ENCODE measurements around the gene TMEM109. TPM values are rescaled to one million over a fixed set of nuclear protein-coding genes. Genes with fewer than 3 reads are reported as not detected.
A peak's percentile ranks its signal among the peaks of the same experiment; 100 is the strongest.

Gene TMEM109
- total RNA-seq, 1 experiment from 2014 or later: 165 TPM

DNA sequence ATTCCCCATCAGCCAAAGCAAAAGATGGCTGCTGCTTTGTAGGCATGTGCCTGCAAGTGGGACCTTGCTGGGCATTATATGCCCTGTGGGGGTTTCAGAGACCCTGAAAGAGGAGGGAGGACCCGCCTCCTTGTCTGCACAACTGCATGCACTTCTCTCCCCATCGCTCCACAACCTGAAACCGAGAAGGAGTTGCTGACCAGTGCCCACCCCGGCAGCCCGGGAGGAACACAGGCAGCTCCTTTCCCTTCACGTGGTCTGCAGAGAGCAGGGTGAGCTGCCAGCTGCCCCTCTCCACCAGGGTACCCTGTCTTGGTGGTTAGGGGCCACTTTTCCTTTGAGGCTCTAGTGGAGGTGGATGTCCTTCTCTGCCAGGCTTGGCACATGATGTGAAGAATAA lies 8.9 kb downstream of the TMEM109 start:
- ChIA-PET CTCF (no interaction called here), POLR2A (ENCODE audit: unreplicated experiment) (no interaction called here)
- Histone ChIP-seq H3K79me2 (ENCODE audit: low read length) (peaks cover 32% of the 10 kb centered on the region), H4K20me1 (ENCODE audit: low read length) (peaks cover 13% of the 10 kb centered on the region), H3K27ac (ENCODE audit: low read length) (no peak overlapping the region), H3F3A (ENCODE audit: low read length, unreplicated experiment) (no peaks in the 10 kb centered on the region), H2AFZ (ENCODE audit: low read length) (no peak overlapping the region), H3K9me2 (replicated peaks; ENCODE audit: low read length) (no peaks in the 10 kb centered on the region), H3K9me3 (ENCODE audit: low read length) (no peaks in the 10 kb centered on the region), H3K4me2 (ENCODE audit: low read length) (no peak overlapping the region), H3K9ac (ENCODE audit: low read length) (no peak overlapping the region), H3K27me3 (ENCODE audit: low read length) (no peaks in the 10 kb centered on the region), H3K36me3 (ENCODE audit: low read depth, low read length) (peaks cover 26% of the 10 kb centered on the region; the same call in 1 of the 2 replicates), H3K4me3 (ENCODE audit: low read length) (no peak overlapping the region), H3K4me1 (ENCODE audit: insufficient read depth, low read length) (peaks cover 38% of the 10 kb centered on the region)
- TF ChIP-seq, protein P1, sequence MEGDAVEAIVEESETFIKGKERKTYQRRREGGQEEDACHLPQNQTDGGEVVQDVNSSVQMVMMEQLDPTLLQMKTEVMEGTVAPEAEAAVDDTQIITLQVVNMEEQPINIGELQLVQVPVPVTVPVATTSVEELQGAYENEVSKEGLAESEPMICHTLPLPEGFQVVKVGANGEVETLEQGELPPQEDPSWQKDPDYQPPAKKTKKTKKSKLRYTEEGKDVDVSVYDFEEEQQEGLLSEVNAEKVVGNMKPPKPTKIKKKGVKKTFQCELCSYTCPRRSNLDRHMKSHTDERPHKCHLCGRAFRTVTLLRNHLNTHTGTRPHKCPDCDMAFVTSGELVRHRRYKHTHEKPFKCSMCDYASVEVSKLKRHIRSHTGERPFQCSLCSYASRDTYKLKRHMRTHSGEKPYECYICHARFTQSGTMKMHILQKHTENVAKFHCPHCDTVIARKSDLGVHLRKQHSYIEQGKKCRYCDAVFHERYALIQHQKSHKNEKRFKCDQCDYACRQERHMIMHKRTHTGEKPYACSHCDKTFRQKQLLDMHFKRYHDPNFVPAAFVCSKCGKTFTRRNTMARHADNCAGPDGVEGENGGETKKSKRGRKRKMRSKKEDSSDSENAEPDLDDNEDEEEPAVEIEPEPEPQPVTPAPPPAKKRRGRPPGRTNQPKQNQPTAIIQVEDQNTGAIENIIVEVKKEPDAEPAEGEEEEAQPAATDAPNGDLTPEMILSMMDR (conservative IDR thresholded peaks at IDR 0.05; ENCODE audit: low read depth, low read length): no peak
- no peak for TF ChIP-seq EZH2phosphoT487 (IDR thresholded peaks at IDR 0.05; ENCODE audit: borderline replicate concordance, low read length)
- no peak for TF ChIP-seq EZH2 (IDR thresholded peaks at IDR 0.05; ENCODE audit: low read length, unreplicated experiment)
- no peak for ATAC-seq
- BruUV-seq (replicated peaks): TSS peak; percentile 26
- DNase-seq: no peak
- intact Hi-C loops (cut with micrococcal nuclease): no loop called here

DNA sequence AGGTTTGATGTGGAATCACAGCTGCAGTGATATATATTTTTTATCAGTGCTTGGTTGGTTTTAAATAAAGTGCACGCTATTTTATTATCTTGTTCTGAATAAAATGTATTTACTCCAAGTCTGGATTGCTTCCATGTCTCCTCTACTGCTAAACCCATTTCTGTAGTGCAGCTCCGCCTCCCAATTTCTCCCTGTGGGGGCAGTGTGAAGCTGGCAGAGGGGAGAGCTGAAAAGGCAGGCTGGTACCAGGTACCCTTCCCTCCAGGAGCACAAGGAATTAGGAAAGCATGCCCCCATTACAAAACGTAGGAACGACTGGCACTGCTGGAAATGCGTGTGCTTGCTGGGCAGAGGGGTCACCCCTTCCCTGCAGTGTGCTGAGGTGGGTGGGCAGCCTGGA lies 9.4 kb downstream of the TMEM109 start:
- POLR2A ChIA-PET (ENCODE audit: unreplicated experiment): no interaction called here
- intact Hi-C loops (cut with micrococcal nuclease): no loop called here

DNA sequence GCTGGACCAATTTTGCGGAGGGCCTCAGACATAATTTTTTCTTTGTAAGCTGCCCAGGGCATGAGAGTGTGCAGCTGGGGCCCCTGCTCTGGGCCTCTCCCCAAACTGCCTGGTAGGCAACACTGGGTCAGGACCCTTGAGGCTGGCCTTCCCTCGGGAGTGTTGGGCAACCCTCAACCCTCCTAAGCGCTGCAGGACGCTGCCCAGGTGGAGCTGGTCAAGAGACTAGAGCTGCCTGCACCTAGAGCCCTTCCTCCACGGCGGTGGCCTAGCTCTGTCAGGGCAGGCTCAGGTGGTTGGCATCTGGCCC lies 9.8 kb downstream of the TMEM109 start:
- Histone ChIP-seq H2AFZ (ENCODE audit: low read length) (peak overlapping the region; percentile 75), H3K9ac (ENCODE audit: low read length) (peak overlapping the region; percentile 86), H3K4me3 (ENCODE audit: low read length) (peak overlapping the region; percentile 85), H3K9me3 (ENCODE audit: low read length) (no peaks in the 10 kb centered on the region), H3K9me2 (replicated peaks; ENCODE audit: low read length) (no peaks in the 10 kb centered on the region), H3K27me3 (ENCODE audit: low read length) (no peaks in the 10 kb centered on the region), H3F3A (ENCODE audit: low read length, unreplicated experiment) (no peaks in the 10 kb centered on the region), H3K27ac (ENCODE audit: low read length) (no peak overlapping the region), H3K4me2 (ENCODE audit: low read length) (peak overlapping the region; percentile 90), H3K36me3 (ENCODE audit: low read depth, low read length) (peaks cover 20% of the 10 kb centered on the region; the same call in 1 of the 2 replicates), H3K4me1 (ENCODE audit: insufficient read depth, low read length) (peaks cover 31% of the 10 kb centered on the region), H4K20me1 (ENCODE audit: low read length) (peaks cover 8% of the 10 kb centered on the region), H3K79me2 (ENCODE audit: low read length) (peaks cover 23% of the 10 kb centered on the region)
- no peak for DNase-seq
- TF ChIP-seq, protein P1 (conservative IDR thresholded peaks at IDR 0.05; ENCODE audit: low read depth, low read length): no peak
- TF ChIP-seq EZH2phosphoT487 (IDR thresholded peaks at IDR 0.05; ENCODE audit: borderline replicate concordance, low read length): no peak
- no peak for TF ChIP-seq EZH2 (IDR thresholded peaks at IDR 0.05; ENCODE audit: low read length, unreplicated experiment)
- ChIA-PET POLR2A (ENCODE audit: unreplicated experiment) (no interaction called here), CTCF (interaction anchor here (0.7 kb wide), 1 partner anchor 251 kb away, joined by 4 read pairs; no protein-coding TSS in a partner anchor)
- ATAC-seq: peak; percentile 18
- intact Hi-C loops (cut with micrococcal nuclease): loop anchor here (1.0 kb wide), 1 partner anchor 8 kb away; no protein-coding TSS in a partner anchor
- BruUV-seq (replicated peaks): no TSS peak

More for the DNA sequence above, 9.4 kb downstream of the TMEM109 start:
- no TSS peak for BruUV-seq (replicated peaks)
- H3K27me3 ChIP-seq (ENCODE audit: low read length): no peaks in the 10 kb centered on the region
- ATAC-seq: no peak
- no peaks in the 10 kb centered on the region for H3K9me3 ChIP-seq (ENCODE audit: low read length)
- H3K4me1 ChIP-seq (ENCODE audit: insufficient read depth, low read length): peaks cover 35% of the 10 kb centered on the region
- DNase-seq: no peak
- H4K20me1 ChIP-seq (ENCODE audit: low read length): peaks cover 13% of the 10 kb centered on the region
- H3K4me2 ChIP-seq (ENCODE audit: low read length): peak overlapping the region; percentile 90; the same call in 1 of the 2 replicates
- H3F3A ChIP-seq (ENCODE audit: low read length, unreplicated experiment): no peaks in the 10 kb centered on the region
- no peak overlapping the region for H3K4me3 ChIP-seq (ENCODE audit: low read length)
- H2AFZ ChIP-seq (ENCODE audit: low read length): no peak overlapping the region
- H3K27ac ChIP-seq (ENCODE audit: low read length): no peak overlapping the region
- H3K9ac ChIP-seq (ENCODE audit: low read length): no peak overlapping the region
- no peaks in the 10 kb centered on the region for H3K9me2 ChIP-seq (replicated peaks; ENCODE audit: low read length)
- CTCF ChIA-PET: no interaction called here
- H3K36me3 ChIP-seq (ENCODE audit: low read depth, low read length): peaks cover 21% of the 10 kb centered on the region; the same call in 1 of the 2 replicates
- peaks cover 27% of the 10 kb centered on the region for H3K79me2 ChIP-seq (ENCODE audit: low read length)
- TF ChIP-seq, protein P1 (conservative IDR thresholded peaks at IDR 0.05; ENCODE audit: low read depth, low read length): no peak
- no peak for TF ChIP-seq EZH2 (IDR thresholded peaks at IDR 0.05; ENCODE audit: low read length, unreplicated experiment)
- no peak for TF ChIP-seq EZH2phosphoT487 (IDR thresholded peaks at IDR 0.05; ENCODE audit: borderline replicate concordance, low read length)
